PC-9 (cell line): ENCODE results near the gene HCLS1. TPM values are rescaled to one million over a fixed set of nuclear protein-coding genes. Genes with fewer than 3 reads are reported as not detected.

Experiments used
- BruUV-seq: library from RNA; stranded (reverse); fragments of 400-500 nt; replicated peaks from 2 replicates; lab custom pipeline; 2021; lab: Mats Ljungman, UMichigan
- CTCF ChIA-PET: fragments of 300-600 bp; sonication (Branson Sonifier 250); formaldehyde crosslinking; loops from one replicate; lab custom pipeline; 2022; ENCODE audit warnings: antibody characterized with exemption; lab: Charles Lee
- POLR2A ChIA-PET: fragments of 300-600 bp; sonication (Branson Sonifier 250); formaldehyde crosslinking; loops from one replicate; lab custom pipeline; 2022; ENCODE audit warnings: antibody characterized with exemption; ENCODE audit not compliant: unreplicated experiment; lab: Charles Lee
- DNase-seq, 2 experiments: peaks; one replicate each; pipeline versions ENCODE4 v3.0.0 to v3.0.0-alpha.2; 2015 to 2022; ENCODE audit warnings: mixed read lengths in 1 of 2
- H2AFZ ChIP-seq: fragments of 200-600 bp; sonication (generic); 2 replicates; pipeline ENCODE4 v1.8.1; 2017; ENCODE audit warnings: antibody characterized with exemption
- H3F3A ChIP-seq: fragments of 200-600 bp; sonication (generic); 2 replicates; pipeline ENCODE4 v1.8.1; 2017; ENCODE audit warnings: antibody characterized with exemption, mild to moderate bottlenecking, low read depth; ENCODE audit not compliant: insufficient read depth
- H3K27ac ChIP-seq: fragments of 200-600 bp; sonication (generic); 2 replicates; pipeline ENCODE4 v1.6.1; 2016; ENCODE audit warnings: mixed run types
- H3K27me3 ChIP-seq: fragments of 200-600 bp; sonication (generic); 2 replicates; pipeline ENCODE4 v1.6.1; 2016; ENCODE audit warnings: low read depth, mixed run types; ENCODE audit not compliant: insufficient read depth
- H3K36me3 ChIP-seq: fragments of 200-600 bp; sonication (generic); 2 replicates; pipeline ENCODE4 v1.6.1; 2016; ENCODE audit warnings: low read depth, mixed run types
- H3K4me1 ChIP-seq: fragments of 200-600 bp; sonication (generic); replicated peaks from 2 replicates; pipeline ENCODE4 v1.6.1; 2016; ENCODE audit warnings: mixed run types; ENCODE audit not compliant: insufficient read depth
- H3K4me2 ChIP-seq: fragments of 200-600 bp; sonication (generic); 2 replicates; pipeline ENCODE4 v1.6.1; 2017; ENCODE audit warnings: mixed run types
- H3K4me3 ChIP-seq: fragments of 200-600 bp; sonication (generic); 2 replicates; pipeline ENCODE4 v1.6.1; 2016; ENCODE audit warnings: mixed run types
- H3K79me2 ChIP-seq: fragments of 200-600 bp; sonication (generic); 2 replicates; pipeline ENCODE4 v1.6.1; 2017; ENCODE audit warnings: low read depth, mixed run types
- H3K9me2 ChIP-seq: fragments of 200-600 bp; sonication (generic); 2 replicates; pipeline ENCODE4 v1.8.1; 2017; ENCODE audit warnings: mild to moderate bottlenecking; ENCODE audit not compliant: insufficient read depth
- H3K9me3 ChIP-seq: fragments of 200-600 bp; sonication (generic); 2 replicates; pipeline ENCODE4 v1.8.1; 2016; ENCODE audit warnings: low read depth; ENCODE audit not compliant: insufficient read depth
- H4K20me1 ChIP-seq: fragments of 200-600 bp; sonication (generic); 2 replicates; pipeline ENCODE4 v1.8.1; 2017; ENCODE audit not compliant: insufficient read depth
- CTCF ChIP-seq: fragments of 200-600 bp; sonication (generic); conservative IDR thresholded peaks from 2 replicates; pipeline ENCODE4 v1.6.1; 2017; ENCODE audit warnings: mixed run types, antibody characterized with exemption, mild to moderate bottlenecking, moderate library complexity
- EZH2 ChIP-seq: fragments of 200-600 bp; sonication (generic); IDR thresholded peaks from 2 replicates; pipeline ENCODE4 v1.8.0; 2017; ENCODE audit warnings: antibody characterized with exemption, low read depth
- intact Hi-C: fragments of 100-400 bp; cut with micrococcal nuclease; formaldehyde crosslinking; loops from one replicate; pipeline ENCODE4 v1.10.0; 2022; ENCODE audit not compliant: unreplicated experiment
- total RNA-seq: library from RNA; stranded (reverse); gene quantifications from 2 replicates; pipeline ENCODE4 v1.2.3, GENCODE V29; 2021

HCLS1 gene
- total RNA-seq, 1 experiment from 2014 or later = 2.2 TPM

- no TSS peak for BruUV-seq
- Histone ChIP-seq H3K4me2 (no peak overlapping the region), H3K27ac (no peak overlapping the region), H3K9me2 (no peaks in the 10 kb centered on the region), H3K4me1 (no peaks in the 10 kb centered on the region), H3K4me3 (no peak overlapping the region), H3K79me2 (no peaks in the 10 kb centered on the region), H2AFZ (no peak overlapping the region), H3F3A (no peaks in the 10 kb centered on the region), H3K9me3 (no peaks in the 10 kb centered on the region), H3K36me3 (no peaks in the 10 kb centered on the region), H3K27me3 (no peaks in the 10 kb centered on the region), H4K20me1 (no peaks in the 10 kb centered on the region)
- POLR2A ChIA-PET = no interaction called here
- no peak for TF ChIP-seq CTCF
- TF ChIP-seq EZH2 = no peak
- intact Hi-C loops = no loop called here
- CTCF ChIA-PET = no interaction called here
- DNase-seq = no peak
These were observed 1.1 kb downstream of the HCLS1 start for GRCh38 chr3:121659586-121659985.

DNA sequence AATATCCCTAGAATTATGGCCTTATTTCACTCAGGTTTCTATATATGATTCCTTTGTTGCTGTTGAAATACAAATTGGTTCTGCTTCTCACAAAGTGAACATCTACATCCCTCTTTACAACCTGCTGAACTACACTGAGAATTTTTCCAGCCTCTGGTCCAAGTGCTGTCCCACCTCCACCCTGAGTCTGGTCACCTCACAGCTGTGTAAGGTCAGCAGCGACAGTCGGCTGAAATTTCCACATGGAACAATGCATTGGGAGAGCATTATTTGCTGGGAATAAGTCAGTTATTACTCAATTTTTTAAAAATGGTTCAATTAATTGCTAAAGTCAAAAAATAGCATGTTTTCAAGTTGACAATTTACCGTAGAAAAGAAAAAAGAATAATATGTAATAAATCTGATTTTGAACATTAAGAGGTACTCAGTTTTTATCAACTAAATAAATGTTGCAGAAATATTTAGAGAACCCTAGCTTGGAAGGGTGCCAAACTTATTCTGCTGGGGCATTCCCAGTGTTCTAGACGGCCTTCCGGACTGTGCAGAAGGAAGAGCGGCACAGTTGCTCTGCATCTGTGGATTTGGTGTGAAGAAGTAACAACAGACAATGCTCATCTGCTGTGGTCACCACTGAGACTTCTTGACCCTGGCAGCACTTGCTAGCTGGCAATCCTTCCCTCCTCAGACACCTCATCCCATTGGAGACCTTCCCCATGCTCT is 1.8 kb downstream of the HCLS1 start:
- TF ChIP-seq CTCF (no peak), EZH2 (no peak)
- Histone ChIP-seq H3K27me3 (no peaks in the 10 kb centered on the region), H3K4me2 (no peak overlapping the region), H4K20me1 (no peaks in the 10 kb centered on the region), H3K27ac (no peak overlapping the region), H3K9me2 (no peaks in the 10 kb centered on the region), H3F3A (no peaks in the 10 kb centered on the region), H2AFZ (no peak overlapping the region), H3K4me3 (no peak overlapping the region), H3K4me1 (no peaks in the 10 kb centered on the region), H3K9me3 (no peaks in the 10 kb centered on the region), H3K36me3 (no peaks in the 10 kb centered on the region), H3K79me2 (no peaks in the 10 kb centered on the region)
- no TSS peak for BruUV-seq
- ChIA-PET POLR2A (no interaction called here), CTCF (no interaction called here)
- intact Hi-C loops = no loop called here
- DNase-seq = no peak

DNA sequence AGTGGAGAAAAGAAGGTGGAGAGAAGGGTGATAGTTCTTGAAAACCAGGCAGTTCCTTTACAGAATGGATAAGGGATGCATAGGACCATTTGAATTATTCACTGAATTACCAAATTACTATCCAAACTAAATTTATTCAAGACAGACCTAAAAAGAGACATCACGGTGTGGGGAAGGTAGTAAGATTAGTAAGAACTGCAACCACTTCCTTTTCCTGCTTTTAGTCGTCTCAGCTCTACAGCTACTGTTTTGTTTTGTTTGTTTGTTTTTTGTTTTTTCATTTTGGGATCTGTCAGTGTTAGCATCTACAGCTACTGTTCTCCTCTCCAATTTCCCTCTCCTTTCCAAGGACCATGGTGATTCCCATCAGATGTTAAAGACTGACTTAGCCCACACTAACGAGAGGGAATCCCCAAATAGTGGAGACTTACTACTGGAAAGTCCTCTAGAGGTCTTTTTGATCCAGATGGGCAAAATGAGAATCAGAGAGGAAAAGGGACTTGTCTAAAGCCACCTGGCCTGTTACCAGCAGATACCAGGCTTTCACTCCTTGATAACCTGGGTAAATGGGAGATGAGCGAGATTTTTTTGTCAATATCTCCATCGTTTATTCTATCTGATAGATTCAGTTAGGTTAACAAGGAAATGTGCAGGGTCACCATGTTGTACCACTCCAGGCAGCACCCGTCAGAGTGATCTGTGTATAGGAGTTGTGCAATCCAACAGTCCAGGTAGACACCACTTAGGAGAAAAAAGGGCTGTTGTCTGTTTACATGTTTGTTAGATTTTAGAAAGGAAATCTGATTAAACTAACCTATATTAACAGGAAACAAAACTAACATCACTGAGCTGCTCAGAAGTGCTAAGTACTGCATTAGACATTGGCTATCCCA is 6.0 kb downstream of the HCLS1 start:
- ChIA-PET POLR2A (no interaction called here), CTCF (no interaction called here)
- H3K36me3 ChIP-seq = no peaks in the 10 kb centered on the region
- intact Hi-C loops = no loop called here
- no TSS peak for BruUV-seq
- no peaks in the 10 kb centered on the region for H3K27me3 ChIP-seq
- no peak overlapping the region for H3K27ac ChIP-seq
- H3K9me2 ChIP-seq = no peaks in the 10 kb centered on the region
- no peaks in the 10 kb centered on the region for H3K79me2 ChIP-seq
- no peaks in the 10 kb centered on the region for H3K9me3 ChIP-seq
- DNase-seq = no peak
- no peaks in the 10 kb centered on the region for H3F3A ChIP-seq
- no peaks in the 10 kb centered on the region for H4K20me1 ChIP-seq
- no peak overlapping the region for H2AFZ ChIP-seq
- no peak for TF ChIP-seq CTCF
- no peak for TF ChIP-seq EZH2
- H3K4me3 ChIP-seq = no peak overlapping the region
- H3K4me2 ChIP-seq = no peak overlapping the region
- peaks cover 16% of the 10 kb centered on the region for H3K4me1 ChIP-seq
